HFFc6 (cell line): ENCODE results near the gene TP73. TPM values are rescaled to one million over a fixed set of nuclear protein-coding genes. Genes with fewer than 3 reads are reported as not detected.

Experiments
- DNase-seq: peaks from one replicate; pipeline ENCODE4 v3.0.0-alpha.2; 2018
- H3K27ac Mint-ChIP-seq: 2 replicates; pipeline ENCODE4 v1.8.0; 2020; ENCODE audit warnings: mild to moderate bottlenecking, mixed read lengths
- H3K27me3 Mint-ChIP-seq: 2 replicates; pipeline ENCODE4 v1.8.0; 2021; ENCODE audit warnings: mild to moderate bottlenecking, moderate library complexity, mixed read lengths; ENCODE audit not compliant: insufficient read depth
- H3K36me3 Mint-ChIP-seq: 2 replicates; pipeline ENCODE4 v1.8.0; 2021; ENCODE audit warnings: low read depth, mixed read lengths
- H3K4me1 Mint-ChIP-seq: 2 replicates; pipeline ENCODE4 v1.8.0; 2020; ENCODE audit warnings: low read depth, mixed read lengths
- H3K4me3 Mint-ChIP-seq: 2 replicates; pipeline ENCODE4 v1.8.0; 2020; ENCODE audit warnings: mild to moderate bottlenecking, moderate library complexity, mixed read lengths
- H3K9me3 Mint-ChIP-seq: 2 replicates; pipeline ENCODE4 v1.8.0; 2020; ENCODE audit warnings: mild to moderate bottlenecking, mixed read lengths
- total RNA-seq, 6 experiments: library from RNA; stranded (reverse); fragmentation: NEBNext Ultra II Directional; extraction: Animal tissue kit (Norgen Biotek cat#: 25700); gene quantifications; 2 replicates in 1 of 6; 3 replicates in 5 of 6; pipeline ENCODE4 v1.2.3, GENCODE V29; 2021
- TF ChIP-seq, protein P1 (sequence below): fragments of 200-600 bp; sonication (generic); IDR thresholded peaks from 2 replicates; pipeline ENCODE4 v1.5.0; 2021; ENCODE audit warnings: antibody characterized with exemption, mild to moderate bottlenecking

The TP73 gene
- total RNA-seq, 6 experiments from 2014 or later, result not detected

DNA sequence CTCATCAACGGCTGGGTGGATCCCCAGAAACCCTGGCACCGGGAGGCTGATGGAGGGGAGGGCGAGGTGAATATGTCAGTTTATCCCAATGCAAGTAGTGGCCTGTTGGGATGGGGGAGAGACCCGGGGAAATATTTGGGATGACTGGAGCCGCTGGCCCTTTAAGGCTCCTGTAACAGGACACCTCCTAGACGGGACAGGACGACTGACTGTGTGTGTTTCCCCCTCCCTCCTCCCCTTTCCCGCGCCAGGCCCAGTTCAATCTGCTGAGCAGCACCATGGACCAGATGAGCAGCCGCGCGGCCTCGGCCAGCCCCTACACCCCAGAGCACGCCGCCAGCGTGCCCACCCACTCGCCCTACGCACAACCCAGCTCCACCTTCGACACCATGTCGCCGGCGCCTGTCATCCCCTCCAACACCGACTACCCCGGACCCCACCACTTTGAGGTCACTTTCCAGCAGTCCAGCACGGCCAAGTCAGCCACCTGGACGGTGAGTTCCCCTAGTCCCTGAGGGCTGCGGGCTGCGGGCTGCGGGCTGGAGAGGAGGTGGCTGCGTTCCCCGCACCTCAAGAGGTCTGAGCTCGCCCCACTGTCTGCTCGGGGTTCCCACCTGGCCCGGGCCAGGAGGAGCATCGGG, 55.1 kb downstream of the TP73 start:
- no peaks in the 10 kb centered on the region for H3K36me3 Mint-ChIP-seq
- DNase-seq, result no peak
- H3K27me3 Mint-ChIP-seq, result peaks cover 28% of the 10 kb centered on the region
- H3K27ac Mint-ChIP-seq, result no peak overlapping the region
- no peak overlapping the region for H3K4me3 Mint-ChIP-seq
- no peaks in the 10 kb centered on the region for H3K9me3 Mint-ChIP-seq
- TF ChIP-seq, protein P1, sequence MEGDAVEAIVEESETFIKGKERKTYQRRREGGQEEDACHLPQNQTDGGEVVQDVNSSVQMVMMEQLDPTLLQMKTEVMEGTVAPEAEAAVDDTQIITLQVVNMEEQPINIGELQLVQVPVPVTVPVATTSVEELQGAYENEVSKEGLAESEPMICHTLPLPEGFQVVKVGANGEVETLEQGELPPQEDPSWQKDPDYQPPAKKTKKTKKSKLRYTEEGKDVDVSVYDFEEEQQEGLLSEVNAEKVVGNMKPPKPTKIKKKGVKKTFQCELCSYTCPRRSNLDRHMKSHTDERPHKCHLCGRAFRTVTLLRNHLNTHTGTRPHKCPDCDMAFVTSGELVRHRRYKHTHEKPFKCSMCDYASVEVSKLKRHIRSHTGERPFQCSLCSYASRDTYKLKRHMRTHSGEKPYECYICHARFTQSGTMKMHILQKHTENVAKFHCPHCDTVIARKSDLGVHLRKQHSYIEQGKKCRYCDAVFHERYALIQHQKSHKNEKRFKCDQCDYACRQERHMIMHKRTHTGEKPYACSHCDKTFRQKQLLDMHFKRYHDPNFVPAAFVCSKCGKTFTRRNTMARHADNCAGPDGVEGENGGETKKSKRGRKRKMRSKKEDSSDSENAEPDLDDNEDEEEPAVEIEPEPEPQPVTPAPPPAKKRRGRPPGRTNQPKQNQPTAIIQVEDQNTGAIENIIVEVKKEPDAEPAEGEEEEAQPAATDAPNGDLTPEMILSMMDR, result no peak
- peaks cover 4% of the 10 kb centered on the region; the same call in 1 of the 2 replicates for H3K4me1 Mint-ChIP-seq

DNA sequence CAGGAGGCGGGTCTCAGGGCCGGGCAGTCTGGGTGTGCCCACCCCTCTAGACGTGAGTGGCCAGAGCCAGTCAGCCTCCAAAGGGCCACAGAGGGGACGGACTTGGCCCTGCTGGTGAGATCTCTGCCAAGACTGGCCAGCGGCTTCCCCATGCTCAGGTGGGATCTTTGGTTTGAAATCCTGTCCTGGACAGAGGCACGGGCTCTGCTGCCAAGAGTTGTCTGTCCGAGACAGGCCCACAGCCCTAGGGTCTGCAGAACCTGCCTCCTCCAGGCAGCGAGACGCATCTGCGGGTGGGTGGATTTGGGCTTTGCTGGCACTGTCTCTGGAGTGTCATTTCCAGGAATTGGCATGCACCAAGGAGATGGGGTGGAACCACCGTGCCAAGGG, 55.6 kb downstream of the TP73 start:
- TF ChIP-seq, protein P1, result no peak
- H3K27ac Mint-ChIP-seq, result no peak overlapping the region
- H3K4me3 Mint-ChIP-seq, result no peak overlapping the region
- H3K4me1 Mint-ChIP-seq, result peaks cover 4% of the 10 kb centered on the region; the same call in 1 of the 2 replicates
- H3K27me3 Mint-ChIP-seq, result peaks cover 28% of the 10 kb centered on the region
- no peaks in the 10 kb centered on the region for H3K36me3 Mint-ChIP-seq
- no peak for DNase-seq
- no peaks in the 10 kb centered on the region for H3K9me3 Mint-ChIP-seq

DNA sequence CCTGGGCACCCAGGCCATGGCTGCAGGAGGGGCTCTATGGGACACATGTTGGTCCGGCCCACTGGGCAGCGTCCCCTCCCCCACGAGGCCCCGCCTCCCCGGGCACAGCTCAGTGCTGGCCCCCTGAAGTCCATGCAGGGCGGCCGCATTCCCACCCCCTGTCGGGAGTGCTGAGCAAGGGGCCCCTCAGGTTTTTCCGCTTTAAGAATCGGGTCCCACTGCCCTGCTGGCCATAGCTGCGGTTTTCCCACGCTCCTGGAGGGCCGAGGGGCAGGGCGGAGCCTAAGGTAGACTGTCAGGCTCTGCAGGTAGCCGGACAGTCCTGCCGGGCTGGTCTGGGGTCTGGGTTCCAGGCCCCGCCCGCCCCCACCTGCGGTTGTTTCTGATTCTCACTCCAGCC, 56.5 kb downstream of the TP73 start:
- TF ChIP-seq, protein P1, result no peak
- Mint-ChIP-seq H3K9me3 (no peaks in the 10 kb centered on the region), H3K36me3 (no peaks in the 10 kb centered on the region), H3K4me3 (no peak overlapping the region), H3K27me3 (peaks cover 30% of the 10 kb centered on the region), H3K4me1 (no peaks in the 10 kb centered on the region), H3K27ac (no peak overlapping the region)
- DNase-seq, result no peak

DNA sequence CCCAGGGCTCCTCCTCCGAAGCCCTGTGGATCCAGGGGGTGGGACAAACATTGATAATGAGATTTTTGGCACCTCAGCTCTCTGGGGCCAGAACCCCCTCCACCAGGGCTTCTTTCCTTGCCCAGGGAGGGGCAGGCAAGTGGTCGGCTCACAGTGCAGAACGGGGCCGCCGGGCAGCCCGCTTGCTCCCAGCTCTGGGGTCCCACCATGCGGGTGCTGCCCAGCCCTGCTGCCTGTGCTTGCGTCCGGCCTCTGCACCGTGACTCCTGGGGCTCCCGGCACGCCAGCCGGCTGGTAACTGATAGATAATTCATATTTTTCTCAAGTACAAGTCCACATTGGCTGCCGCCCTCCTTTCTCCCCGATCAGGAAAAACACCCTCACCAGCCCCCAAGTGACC, 57.9 kb downstream of the TP73 start:
- no peaks in the 10 kb centered on the region for H3K4me1 Mint-ChIP-seq
- no peak for DNase-seq
- H3K36me3 Mint-ChIP-seq, result no peaks in the 10 kb centered on the region
- H3K9me3 Mint-ChIP-seq, result no peaks in the 10 kb centered on the region
- TF ChIP-seq, protein P1, result no peak
- H3K27ac Mint-ChIP-seq, result no peak overlapping the region
- H3K4me3 Mint-ChIP-seq, result no peak overlapping the region
- H3K27me3 Mint-ChIP-seq, result peaks cover 30% of the 10 kb centered on the region

DNA sequence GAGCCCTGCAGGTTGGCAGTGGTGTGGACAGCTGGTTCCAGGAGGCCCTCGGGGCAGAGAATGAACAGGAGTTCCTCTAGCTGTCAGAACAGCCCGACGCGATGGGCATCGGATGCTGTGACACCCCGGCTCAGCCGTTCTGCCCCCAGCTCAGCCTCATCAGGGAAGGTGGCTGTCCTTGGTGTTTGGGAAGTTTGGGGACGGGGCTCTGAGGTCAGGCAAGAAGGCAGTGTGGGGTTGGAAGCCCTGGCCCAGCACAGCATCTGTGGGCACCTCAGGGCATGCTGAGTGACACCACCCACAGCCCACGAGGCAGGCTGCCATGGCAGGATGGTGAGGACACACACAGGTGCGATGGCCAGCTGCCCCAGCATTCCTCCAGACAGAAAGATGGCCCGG, 59.1 kb downstream of the TP73 start:
- peaks cover 30% of the 10 kb centered on the region for H3K27me3 Mint-ChIP-seq
- no peak overlapping the region for H3K27ac Mint-ChIP-seq
- no peaks in the 10 kb centered on the region for H3K9me3 Mint-ChIP-seq
- H3K4me3 Mint-ChIP-seq, result no peak overlapping the region
- DNase-seq, result no peak
- H3K36me3 Mint-ChIP-seq, result no peaks in the 10 kb centered on the region
- no peaks in the 10 kb centered on the region for H3K4me1 Mint-ChIP-seq
- TF ChIP-seq, protein P1, result no peak
